C4-2B (cell line): ENCODE data around the gene HOXD8.
A peak's percentile ranks its signal among the peaks of the same experiment; 100 is the strongest.

Experiments
- H3K27ac ChIP-seq: fragments of 450-650 bp; 2 replicates; pipeline ENCODE4 v1.5.1; 2017
- CTCF ChIP-seq: fragments of 450-650 bp; conservative IDR thresholded peaks from 2 replicates; pipeline ENCODE4 v1.5.1; 2017; ENCODE audit warnings: mild to moderate bottlenecking
- ZFX ChIP-seq: fragments of 450-650 bp; IDR thresholded peaks from 2 replicates; pipeline ENCODE4 v1.6.1; 2017

Gene HOXD8

GRCh38 chr2:176115883-176116813, 13.4 kb upstream of the HOXD8 start, which contains the start of gene HOXD10:
Gene HOXD10 (plus strand): TSS chr2:176116778. CDS start chr2:176116834, 56 bp downstream.
- TF ChIP-seq ZFX: no peak
- TF ChIP-seq CTCF: no peak
- H3K27ac ChIP-seq: no peak within 1 kb of the TSS

- TF ChIP-seq CTCF (no peak), ZFX (no peak)
- H3K27ac ChIP-seq: no peak overlapping the region
Measured at GRCh38 chr2:176117162-176117822, 12.2 kb upstream of the HOXD8 start.

- no peak for TF ChIP-seq CTCF
- TF ChIP-seq ZFX: no peak
- H3K27ac ChIP-seq: no peak overlapping the region
Measured at GRCh38 chr2:176117823-176118371, 11.6 kb upstream of the HOXD8 start.

- peak; percentile 80 for TF ChIP-seq CTCF
- no peak for TF ChIP-seq ZFX
- H3K27ac ChIP-seq: no peak overlapping the region
Measured at GRCh38 chr2:176118601-176119339, 10.7 kb upstream of the HOXD8 start.

- no peak for TF ChIP-seq CTCF
- no peak for TF ChIP-seq ZFX
- H3K27ac ChIP-seq: no peak overlapping the region
Measured at GRCh38 chr2:176120364-176121189, 8.9 kb upstream of the HOXD8 start.

GRCh38 chr2:176121190-176122051, 8.1 kb upstream of the HOXD8 start:
- TF ChIP-seq CTCF: no peak
- no peak for TF ChIP-seq ZFX
- no peak overlapping the region for H3K27ac ChIP-seq
